ENCODE data around the gene HOXA9.
A peak's percentile ranks its signal among the peaks of the same experiment; 100 is the strongest.

DNA sequence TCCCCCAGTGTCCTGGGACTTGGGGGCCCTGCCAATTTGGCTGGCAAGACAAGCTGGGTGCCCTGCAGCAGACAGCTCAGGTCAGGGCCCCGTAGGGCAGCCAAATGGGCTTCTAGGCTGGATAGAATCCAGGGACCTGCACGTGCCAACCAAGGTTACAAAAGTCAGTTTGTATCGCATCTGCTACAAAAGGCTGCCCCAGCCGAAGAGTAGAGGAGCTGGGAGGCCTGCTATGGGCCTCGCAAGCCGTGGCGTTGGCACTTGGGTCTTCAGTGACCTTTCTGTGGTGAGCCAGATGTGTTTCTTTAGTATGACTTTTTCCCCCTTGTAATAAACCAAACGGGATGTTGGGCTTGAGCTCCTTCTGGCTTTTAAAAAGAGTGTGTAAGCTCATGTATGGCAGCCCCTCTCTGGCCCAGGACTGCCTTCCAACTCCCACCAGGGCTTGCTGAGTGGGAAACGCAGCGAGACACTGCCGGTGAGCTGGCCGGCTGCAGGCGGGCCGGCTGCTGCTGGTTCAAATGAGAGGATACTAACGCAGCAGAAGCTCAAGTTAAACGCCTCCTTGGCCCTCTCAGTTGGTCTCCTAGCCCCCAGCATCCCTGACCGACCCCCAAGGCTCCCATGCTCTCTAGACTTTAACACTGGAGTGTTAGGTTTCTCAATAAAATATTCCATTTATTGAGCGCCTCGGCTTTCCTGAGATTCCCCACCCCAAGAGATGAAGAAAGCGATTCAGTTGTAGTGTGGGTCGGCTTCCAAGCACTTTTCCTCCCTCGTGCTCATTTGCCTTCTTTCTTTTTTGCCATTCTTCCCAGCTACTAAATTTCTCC lies 11.8 kb upstream of the HOXA9 start:
- TF ChIP-seq, protein P1, sequence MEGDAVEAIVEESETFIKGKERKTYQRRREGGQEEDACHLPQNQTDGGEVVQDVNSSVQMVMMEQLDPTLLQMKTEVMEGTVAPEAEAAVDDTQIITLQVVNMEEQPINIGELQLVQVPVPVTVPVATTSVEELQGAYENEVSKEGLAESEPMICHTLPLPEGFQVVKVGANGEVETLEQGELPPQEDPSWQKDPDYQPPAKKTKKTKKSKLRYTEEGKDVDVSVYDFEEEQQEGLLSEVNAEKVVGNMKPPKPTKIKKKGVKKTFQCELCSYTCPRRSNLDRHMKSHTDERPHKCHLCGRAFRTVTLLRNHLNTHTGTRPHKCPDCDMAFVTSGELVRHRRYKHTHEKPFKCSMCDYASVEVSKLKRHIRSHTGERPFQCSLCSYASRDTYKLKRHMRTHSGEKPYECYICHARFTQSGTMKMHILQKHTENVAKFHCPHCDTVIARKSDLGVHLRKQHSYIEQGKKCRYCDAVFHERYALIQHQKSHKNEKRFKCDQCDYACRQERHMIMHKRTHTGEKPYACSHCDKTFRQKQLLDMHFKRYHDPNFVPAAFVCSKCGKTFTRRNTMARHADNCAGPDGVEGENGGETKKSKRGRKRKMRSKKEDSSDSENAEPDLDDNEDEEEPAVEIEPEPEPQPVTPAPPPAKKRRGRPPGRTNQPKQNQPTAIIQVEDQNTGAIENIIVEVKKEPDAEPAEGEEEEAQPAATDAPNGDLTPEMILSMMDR (IDR thresholded peaks at IDR 0.05) = no peak
- TF ChIP-seq EP300 (IDR thresholded peaks at IDR 0.05) (no peak), POLR2A (IDR thresholded peaks at IDR 0.05) (peak in 1 of 2 donors; percentile 7), POLR2AphosphoS5 (IDR thresholded peaks at IDR 0.05) (peak in 2 of 4 donors; percentile 10 to 15)

Data from sigmoid colon (tissue), 4 donors.